Measurements from ENCODE around the gene ZNF362. TPM values are rescaled to one million over a fixed set of nuclear protein-coding genes. Genes with fewer than 3 reads are reported as not detected.

The ZNF362 gene
- total RNA-seq, 2 donors from 2014 or later, result 8.9 to 9.8 TPM

GRCh38 chr1:33273406-33273805, 17.1 kb downstream of the ZNF362 start:
- no peak overlapping the region for H3K27ac ChIP-seq
- intact Hi-C loops (cut with DNase I), result no loop called here
- DNase-seq, result no peak

GRCh38 chr1:33273961-33274371, 17.7 kb downstream of the ZNF362 start:
- no peaks in the 10 kb centered on the region for H3K36me3 ChIP-seq
- intact Hi-C loops (cut with DNase I), result no loop called here
- no peak overlapping the region for H3K27ac ChIP-seq
- no peaks in the 10 kb centered on the region for H3K4me1 ChIP-seq
- H3K9me3 ChIP-seq, result no peaks in the 10 kb centered on the region
- no peak overlapping the region for H3K9ac ChIP-seq (ENCODE audit: low read depth in 2 of 2, low read length in 2 of 2)
- no peak overlapping the region for H3K4me3 ChIP-seq
- no peaks in the 10 kb centered on the region for H3K27me3 ChIP-seq
- DNase-seq, result no peak
- TF ChIP-seq CTCF (IDR thresholded peaks at IDR 0.05), result no peak

More at GRCh38 chr1:33273406-33273805, 17.1 kb downstream of the ZNF362 start:
- H3K9me3 ChIP-seq, result no peaks in the 10 kb centered on the region
- H3K4me3 ChIP-seq, result no peak overlapping the region
- H3K36me3 ChIP-seq, result no peaks in the 10 kb centered on the region
- no peaks in the 10 kb centered on the region for H3K4me1 ChIP-seq
- no peak overlapping the region for H3K9ac ChIP-seq (ENCODE audit: low read depth in 2 of 2, low read length in 2 of 2)
- TF ChIP-seq CTCF (IDR thresholded peaks at IDR 0.05), result no peak
- H3K27me3 ChIP-seq, result no peaks in the 10 kb centered on the region

- Histone ChIP-seq H3K9me3 (no peaks in the 10 kb centered on the region), H3K4me3 (no peak overlapping the region), H3K36me3 (no peaks in the 10 kb centered on the region), H3K27ac (no peak overlapping the region), H3K4me1 (no peaks in the 10 kb centered on the region), H3K27me3 (no peaks in the 10 kb centered on the region), H3K9ac (ENCODE audit: low read depth in 2 of 2, low read length in 2 of 2) (no peak overlapping the region)
- intact Hi-C loops (cut with DNase I), result no loop called here
- DNase-seq, result no peak
- no peak for TF ChIP-seq CTCF (IDR thresholded peaks at IDR 0.05)
Measured at GRCh38 chr1:33274446-33274845, 18.2 kb downstream of the ZNF362 start.

- Histone ChIP-seq H3K9ac (ENCODE audit: low read depth in 2 of 2, low read length in 2 of 2) (no peak overlapping the region), H3K27me3 (no peaks in the 10 kb centered on the region), H3K4me3 (no peak overlapping the region), H3K4me1 (no peaks in the 10 kb centered on the region), H3K36me3 (no peaks in the 10 kb centered on the region), H3K27ac (no peak overlapping the region), H3K9me3 (no peaks in the 10 kb centered on the region)
- DNase-seq, result no peak
- intact Hi-C loops (cut with DNase I), result no loop called here
- no peak for TF ChIP-seq CTCF (IDR thresholded peaks at IDR 0.05)
Measured at GRCh38 chr1:33275195-33275594, 18.9 kb downstream of the ZNF362 start.

- H3K9me3 ChIP-seq, result no peaks in the 10 kb centered on the region
- DNase-seq, result no peak
- H3K4me3 ChIP-seq, result no peak overlapping the region
- H3K27me3 ChIP-seq, result no peaks in the 10 kb centered on the region
- no peaks in the 10 kb centered on the region for H3K4me1 ChIP-seq
- intact Hi-C loops (cut with DNase I), result no loop called here
- TF ChIP-seq CTCF (IDR thresholded peaks at IDR 0.05), result no peak
- no peak overlapping the region for H3K9ac ChIP-seq (ENCODE audit: low read depth in 2 of 2, low read length in 2 of 2)
- H3K36me3 ChIP-seq, result no peaks in the 10 kb centered on the region
- H3K27ac ChIP-seq, result no peak overlapping the region
Measured at GRCh38 chr1:33275706-33276572, 19.6 kb downstream of the ZNF362 start.

Measured in colonic mucosa (tissue), 4 donors.